Measurements from ENCODE around the gene TBXA2R. TPM values are rescaled to one million over a fixed set of nuclear protein-coding genes. Genes with fewer than 3 reads are reported as not detected.

The TBXA2R gene
- total and polyA plus RNA-seq, 2 of the 4 experiments (the other 2 are of a cell fraction) = 0.36 to 2.3 TPM

GRCh38 chr19:3575949-3576673, 30.6 kb downstream of the TBXA2R start:
- Histone ChIP-seq H3K27ac (ENCODE audit: insufficient read depth, low read length) (no peak overlapping the region), H4K20me1 (ENCODE audit: insufficient read depth, low read length) (peaks cover 15% of the 10 kb centered on the region; the same call in 1 of the 2 replicates), H3K4me2 (ENCODE audit: low read depth, low read length) (no peak overlapping the region), H3K18ac (ENCODE audit: low read depth, low read length) (no peak overlapping the region), H3K36me3 (ENCODE audit: control insufficient read depth, insufficient read depth, low read length) (peaks cover 15% of the 10 kb centered on the region; the same call in 1 of the 2 replicates), H3K79me1 (ENCODE audit: low read depth in 1 of 2, low read length in 2 of 2) (peaks cover 7 to 22% of the 10 kb centered on the region in 2 experiments; a peak in 3 of 4 replicates), H3K4me1 (ENCODE audit: control insufficient read depth, insufficient read depth, low read length) (peaks cover 5% of the 10 kb centered on the region), H3K9ac (ENCODE audit: low read depth, low read length) (no peak overlapping the region), H3K14ac (replicated peaks; ENCODE audit: low read depth, low read length) (no peak overlapping the region), H4K91ac (ENCODE audit: insufficient read depth, low read depth, low read length) (no peak overlapping the region), H2BK20ac (ENCODE audit: low read depth, low read length) (no peak overlapping the region), H2AFZ (replicated peaks; ENCODE audit: low read length, poor library complexity) (no peak overlapping the region), H3K56ac (ENCODE audit: extremely low read depth, insufficient read depth, low read length) (no peak overlapping the region), H2BK5ac (ENCODE audit: low read depth, low read length, poor library complexity, severe bottlenecking) (no peak overlapping the region), H2AK9ac (replicated peaks; ENCODE audit: low read depth, low read length, poor library complexity) (peak overlapping the region; percentile 70), H3K23ac (ENCODE audit: low read depth, low read length) (no peak overlapping the region), H2BK120ac (ENCODE audit: low read depth, low read length) (no peak overlapping the region), H2AK5ac (ENCODE audit: low read depth, low read length) (0 out of 2 replicates have a peak overlapping the region, but pooled peaks have one; percentile 17), H4K5ac (ENCODE audit: low read depth, low read length) (no peak overlapping the region), H3K9me3 (ENCODE audit: control insufficient read depth, insufficient read depth, low read length) (no peaks in the 10 kb centered on the region), H3K27me3 (ENCODE audit: control insufficient read depth, insufficient read depth, low read length) (no peaks in the 10 kb centered on the region), H2BK15ac (ENCODE audit: low read depth, low read length) (no peak overlapping the region), H4K8ac (ENCODE audit: low read depth in 2 of 2, low read length in 2 of 2) (no peak overlapping the region), H3K4me3 (ENCODE audit: insufficient read depth, low read depth, low read length) (no peak overlapping the region), H3K4ac (ENCODE audit: low read depth, low read length) (no peak overlapping the region), H3K9me1 (ENCODE audit: insufficient read depth, low read length) (peaks cover 13% of the 10 kb centered on the region)
- in situ Hi-C loops (cut with MboI; ENCODE audit: low sequenced_read_pairs) (no loop called here), dilution Hi-C loops (cut with HindIII; ENCODE audit: low sequenced_read_pairs, unreplicated experiment) (no loop called here), intact Hi-C loops (cut with micrococcal nuclease) (no loop called here)
- no TSS peak for BruUV-seq (replicated peaks)
- WGBS, 2 experiments (ENCODE audit: extremely low coverage in 2 of 2, insufficient read length in 1 of 2) = 90% methylated on average over 17 of the region's 29 CpGs; no CpG with 5 or more reads in 1 of the 2 experiments
- ChIA-PET POLR2A (ENCODE audit: unreplicated experiment) (no interaction called here), CTCF (no interaction called here)
- TF ChIP-seq RFX5 (IDR thresholded peaks at IDR 0.05; ENCODE audit: low read depth, low read length) (no peak), CHD1 (IDR thresholded peaks at IDR 0.05; ENCODE audit: low read depth, low read length) (no peak), SMC3 (IDR thresholded peaks at IDR 0.05; ENCODE audit: low read depth, low read length) (no peak), CEBPB (IDR thresholded peaks at IDR 0.05; ENCODE audit: low read depth, low read length) (no peak)
- ATAC-seq (ENCODE audit: low read depth) = no peak
- no peak for DNase-seq
